ENCODE measurements around the gene C2CD4A.
"Not testable (repeated sequence)": the region's sequence is repeated elsewhere in the genome, so short reads cannot be mapped to it uniquely, and the experiment has no call there.

C2CD4A gene

GRCh38 chr15:62027916-62028315, 38.9 kb upstream of the C2CD4A start:
- H3K4me3 ChIP-seq (ENCODE audit: low read depth, low read length), result no peak overlapping the region
- no peaks in the 10 kb centered on the region for H3K9me3 ChIP-seq
- peaks cover 3% of the 10 kb centered on the region; the same call in 1 of the 2 replicates for H3K4me1 ChIP-seq
- TF ChIP-seq CTCF (IDR thresholded peaks at IDR 0.05; ENCODE audit: low read depth, low read length), result no peak
- H3K36me3 ChIP-seq, result no peaks in the 10 kb centered on the region; the same call in 1 of the 2 replicates
- no peak for DNase-seq
- no peaks in the 10 kb centered on the region for H3K27me3 ChIP-seq

DNA sequence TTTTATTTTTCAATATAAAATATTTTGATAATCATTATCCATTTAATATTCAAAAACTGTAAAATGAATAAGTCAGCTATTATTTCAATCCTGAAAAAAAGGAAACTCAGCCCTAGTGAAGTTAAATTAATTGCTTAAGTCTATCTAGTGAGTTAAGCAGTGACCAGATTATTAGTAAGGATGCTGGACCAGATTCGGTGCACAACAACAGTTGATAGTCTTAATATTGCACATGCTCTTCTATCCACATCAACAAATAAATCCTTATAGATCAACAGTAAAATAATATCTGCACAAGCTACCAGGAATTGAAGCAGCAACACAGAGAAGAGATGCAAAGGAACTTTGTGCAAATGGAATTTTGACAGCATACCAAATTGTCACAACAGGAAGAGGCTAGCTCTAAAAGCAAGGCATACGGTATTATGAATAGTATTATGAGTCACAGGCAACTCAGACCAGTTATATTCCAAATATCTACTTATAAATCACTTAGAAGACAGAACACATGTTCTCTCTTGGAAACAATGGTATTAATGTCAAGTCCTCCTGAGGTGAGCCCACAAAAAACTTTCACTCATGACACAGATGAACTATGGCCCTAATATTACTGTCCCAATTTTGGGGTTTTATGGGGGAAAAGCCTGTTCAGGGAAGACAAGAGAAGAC, 31.4 kb upstream of the C2CD4A start:
- Histone ChIP-seq H3K9me3 (no peaks in the 10 kb centered on the region), H3K4me1 (no peaks in the 10 kb centered on the region), H3K27me3 (no peaks in the 10 kb centered on the region), H3K36me3 (no peaks in the 10 kb centered on the region; the same call in 1 of the 2 replicates), H3K4me3 (ENCODE audit: low read depth, low read length) (no peak overlapping the region)
- TF ChIP-seq CTCF (IDR thresholded peaks at IDR 0.05; ENCODE audit: low read depth, low read length), result no peak
- no peak for DNase-seq

GRCh38 chr15:62046078-62046743, 20.6 kb upstream of the C2CD4A start:
- no peak for DNase-seq
- TF ChIP-seq CTCF (IDR thresholded peaks at IDR 0.05; ENCODE audit: low read depth, low read length), result no peak
- no peaks in the 10 kb centered on the region for H3K27me3 ChIP-seq
- H3K9me3 ChIP-seq, result no peaks in the 10 kb centered on the region; the same call in 1 of the 2 replicates
- H3K36me3 ChIP-seq, result no peaks in the 10 kb centered on the region
- no peaks in the 10 kb centered on the region for H3K4me1 ChIP-seq
- H3K4me3 ChIP-seq (ENCODE audit: low read depth, low read length), result no peak overlapping the region

- Histone ChIP-seq H3K4me1 (no peaks in the 10 kb centered on the region), H3K36me3 (no peaks in the 10 kb centered on the region), H3K4me3 (ENCODE audit: low read depth, low read length) (no peak overlapping the region), H3K9me3 (no peaks in the 10 kb centered on the region; the same call in 1 of the 2 replicates), H3K27me3 (no peaks in the 10 kb centered on the region)
- TF ChIP-seq CTCF (IDR thresholded peaks at IDR 0.05; ENCODE audit: low read depth, low read length), result no peak
- DNase-seq, result no peak
Observed at GRCh38 chr15:62047282-62047827, 19.4 kb upstream of the C2CD4A start.

DNA sequence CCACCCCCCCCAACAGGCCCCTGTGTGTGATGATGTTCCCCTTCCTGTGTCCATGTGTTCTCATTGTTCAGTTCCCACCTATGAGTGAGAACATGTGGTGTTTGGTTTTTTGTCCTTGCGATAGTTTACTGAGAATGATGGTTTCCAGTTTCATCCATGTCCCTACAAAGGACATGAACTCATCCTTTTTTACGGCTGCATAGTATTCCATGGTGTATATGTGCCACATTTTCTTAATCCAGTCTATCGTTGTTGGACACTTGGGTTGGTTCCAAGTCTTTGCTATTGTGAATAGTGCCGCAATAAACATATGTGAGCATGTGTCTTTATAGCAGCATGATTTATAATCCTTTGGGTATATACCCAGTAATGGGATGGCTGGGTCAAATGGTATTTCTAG, 18.5 kb upstream of the C2CD4A start:
- H3K9me3 ChIP-seq; H3K27me3 ChIP-seq; H3K36me3 ChIP-seq; H3K4me3 ChIP-seq (ENCODE audit: low read depth, low read length); H3K4me1 ChIP-seq; DNase-seq: not testable (repeated sequence)

DNA sequence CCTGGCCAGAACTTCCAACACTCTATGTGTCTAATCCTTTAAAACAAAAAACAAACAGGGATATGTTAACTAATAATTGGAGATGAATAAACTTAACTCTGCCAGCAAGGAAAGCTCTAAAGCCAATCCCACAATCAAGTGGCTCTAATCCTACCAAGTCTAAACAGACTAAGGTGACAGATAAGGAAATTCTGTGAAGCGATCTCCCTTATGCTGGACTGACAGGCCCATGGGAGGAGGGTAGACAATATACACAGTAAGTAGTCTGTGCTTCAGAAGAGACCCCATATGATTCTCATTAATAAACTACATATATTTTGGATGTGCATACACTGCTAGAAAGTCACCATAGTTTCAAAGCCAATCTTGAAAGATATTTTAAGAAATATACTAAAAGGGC, 16.7 kb upstream of the C2CD4A start:
- H3K9me3 ChIP-seq, result no peaks in the 10 kb centered on the region; the same call in 1 of the 2 replicates
- no peak overlapping the region for H3K4me3 ChIP-seq (ENCODE audit: low read depth, low read length)
- H3K27me3 ChIP-seq, result no peaks in the 10 kb centered on the region
- H3K36me3 ChIP-seq, result no peaks in the 10 kb centered on the region
- peaks cover 10% of the 10 kb centered on the region for H3K4me1 ChIP-seq
- TF ChIP-seq CTCF (IDR thresholded peaks at IDR 0.05; ENCODE audit: low read depth, low read length), result no peak
- no peak for DNase-seq

All from BE2C (cell line).